Activated CD8-positive, alpha-beta T cell treated with anti-CD3 and anti-CD28 coated beads for 36 hours (primary cell): ENCODE results near the gene SLC9A2. TPM values are rescaled to one million over a fixed set of nuclear protein-coding genes. Genes with fewer than 3 reads are reported as not detected.

Experiments
- ATAC-seq: fragments of 200-7000 bp; cut with Tn5 transposase; one replicate; pipeline ENCODE4 v1.10.0; 2021; ENCODE audit warnings: mild to moderate bottlenecking, moderate library complexity
- CTCF ChIA-PET: fragments of 350-600 bp; sonication (Branson Sonifier 250); formaldehyde crosslinking; loops from one replicate; lab custom pipeline; 2021; ENCODE audit warnings: antibody characterized with exemption; lab: Charles Lee
- POLR2A ChIA-PET: fragments of 350-600 bp; sonication (Branson Sonifier 250); formaldehyde crosslinking; loops from one replicate; lab custom pipeline; 2021; ENCODE audit warnings: antibody characterized with exemption; lab: Charles Lee
- DNase-seq: peaks from one replicate; pipeline ENCODE4 v3.0.0-alpha.2; 2020
- H3K27ac Mint-ChIP-seq: one replicate; pipeline ENCODE4 v1.8.0; 2021; ENCODE audit warnings: mild to moderate bottlenecking, mixed read lengths
- H3K27me3 Mint-ChIP-seq: one replicate; pipeline ENCODE4 v1.8.0; 2021; ENCODE audit warnings: mixed read lengths
- H3K36me3 Mint-ChIP-seq: one replicate; pipeline ENCODE4 v1.8.0; 2021; ENCODE audit warnings: low read depth, mixed read lengths
- H3K4me1 Mint-ChIP-seq: one replicate; pipeline ENCODE4 v1.8.0; 2021; ENCODE audit warnings: low read depth, mixed read lengths
- H3K4me3 Mint-ChIP-seq: one replicate; pipeline ENCODE4 v1.8.0; 2021; ENCODE audit warnings: mild to moderate bottlenecking, moderate library complexity, mixed read lengths
- H3K9me3 Mint-ChIP-seq: one replicate; pipeline ENCODE4 v1.8.0; 2021; ENCODE audit warnings: mixed read lengths
- CTCF ChIP-seq: fragments of 200-600 bp; IDR thresholded peaks from one replicate; pipeline ENCODE4 v1.8.0; 2022; ENCODE audit warnings: antibody characterized with exemption, mild to moderate bottlenecking
- intact Hi-C: fragments of 100-400 bp; cut with micrococcal nuclease; formaldehyde crosslinking; loops from one replicate; pipeline ENCODE4 v1.10.0; 2022
- total RNA-seq, 2 experiments: library from RNA; stranded (reverse); gene quantifications; one replicate each; pipeline ENCODE4 v1.2.3, GENCODE V29; 2021

The SLC9A2 gene
- total RNA-seq, 2 experiments from 2014 or later: 0.05 to 0.18 TPM

GRCh38 chr2:102593516-102593915 is 25.8 kb upstream of the SLC9A2 start:
- Mint-ChIP-seq H3K36me3 (no peaks in the 10 kb centered on the region), H3K9me3 (no peaks in the 10 kb centered on the region), H3K27me3 (peaks cover 15% of the 10 kb centered on the region), H3K27ac (no peak overlapping the region), H3K4me3 (no peak overlapping the region), H3K4me1 (no peaks in the 10 kb centered on the region)
- ATAC-seq (no peak), DNase-seq (no peak)
- no peak for TF ChIP-seq CTCF
- CTCF ChIA-PET: interaction anchor here (1.7 to 4.1 kb wide), 2 partner anchors 23 to 120 kb away, joined by 6 to 25 read pairs; partner anchors contain the start of gene SLC9A4
- POLR2A ChIA-PET: no interaction called here
- intact Hi-C loops: loop anchor here (5.0 kb wide), 1 partner anchor 121 kb away; the partner anchor contains the start of gene SLC9A4

- no peaks in the 10 kb centered on the region for H3K36me3 Mint-ChIP-seq
- ATAC-seq (no peak), DNase-seq (no peak)
- ChIA-PET CTCF (interaction anchor here (1.3 to 1.5 kb wide), 2 partner anchors 21 to 121 kb away, joined by 5 to 6 read pairs; partner anchors contain the start of gene SLC9A4), POLR2A (no interaction called here)
- H3K4me3 Mint-ChIP-seq: no peak overlapping the region
- intact Hi-C loops: loop anchor here (5.0 kb wide), 1 partner anchor 122 kb away; the partner anchor contains the start of gene SLC9A4
- H3K27me3 Mint-ChIP-seq: peaks cover 13% of the 10 kb centered on the region
- H3K9me3 Mint-ChIP-seq: no peaks in the 10 kb centered on the region
- H3K27ac Mint-ChIP-seq: no peak overlapping the region
- H3K4me1 Mint-ChIP-seq: no peaks in the 10 kb centered on the region
- no peak for TF ChIP-seq CTCF
These were observed 24.8 kb upstream of the SLC9A2 start for GRCh38 chr2:102594445-102595016.

DNA sequence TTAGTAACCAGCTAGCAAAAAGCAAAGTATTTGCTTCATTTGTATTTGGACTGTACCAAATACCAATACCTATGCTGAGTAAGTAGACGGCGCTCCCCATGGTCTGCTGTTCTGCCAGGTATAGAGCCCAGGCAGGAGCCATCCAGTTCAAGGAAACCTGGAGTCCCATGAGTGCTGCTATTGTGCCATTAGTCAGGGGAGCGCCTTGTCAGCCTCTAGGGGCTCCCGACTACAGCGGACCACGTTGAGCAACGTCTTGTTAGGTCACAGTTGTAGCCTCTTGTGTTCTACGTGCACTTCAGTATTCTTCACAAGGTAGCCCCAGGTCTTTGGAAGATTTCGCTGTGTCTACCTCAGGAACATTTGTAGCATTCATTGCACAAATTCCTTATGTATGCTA is 21.6 kb upstream of the SLC9A2 start:
- no peak for TF ChIP-seq CTCF
- intact Hi-C loops: no loop called here
- DNase-seq: no peak
- Mint-ChIP-seq H3K9me3 (no peaks in the 10 kb centered on the region), H3K4me3 (no peak overlapping the region), H3K27me3 (peaks cover 19% of the 10 kb centered on the region), H3K4me1 (no peaks in the 10 kb centered on the region), H3K36me3 (no peaks in the 10 kb centered on the region), H3K27ac (no peak overlapping the region)
- ChIA-PET POLR2A (no interaction called here), CTCF (interaction anchor here (0.9 to 2.1 kb wide), 3 partner anchors 14 to 126 kb away, joined by 3 to 12 read pairs (median 4); no protein-coding TSS in a partner anchor)
- ATAC-seq: no peak

DNA sequence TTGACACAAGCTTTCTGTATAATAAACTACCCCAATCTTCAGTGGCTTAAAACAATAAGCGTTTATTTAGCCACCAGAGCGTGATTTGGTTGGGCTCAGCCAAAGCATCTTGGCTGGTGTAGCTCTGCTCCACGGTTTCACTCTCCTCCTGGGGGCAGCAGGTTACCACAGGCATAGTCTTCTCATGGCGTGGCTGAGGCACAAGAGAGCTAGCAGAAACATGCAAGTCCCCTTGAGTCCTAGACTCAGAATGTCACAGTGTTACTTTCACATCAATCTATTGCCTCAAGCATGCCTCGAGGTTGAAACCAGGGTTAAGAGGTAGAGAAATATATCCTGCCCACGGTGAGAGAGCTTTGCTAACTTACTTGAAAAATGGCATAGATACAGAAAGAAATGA is 19.9 kb upstream of the SLC9A2 start:
- intact Hi-C loops: no loop called here
- no peaks in the 10 kb centered on the region for H3K4me1 Mint-ChIP-seq
- H3K36me3 Mint-ChIP-seq: no peaks in the 10 kb centered on the region

More for the DNA sequence above, 19.9 kb upstream of the SLC9A2 start:
- TF ChIP-seq CTCF: no peak
- DNase-seq (no peak), ATAC-seq (no peak)
- Mint-ChIP-seq H3K27ac (no peak overlapping the region), H3K27me3 (peaks cover 20% of the 10 kb centered on the region), H3K9me3 (no peaks in the 10 kb centered on the region), H3K4me3 (no peak overlapping the region)
- ChIA-PET CTCF (interaction anchor here (1.2 to 1.3 kb wide), 2 partner anchors 16 to 126 kb away, joined by 4 to 7 read pairs; partner anchors contain the start of gene SLC9A4), POLR2A (no interaction called here)
